Upper lobe of left lung (tissue), 6 donors: Measurements from ENCODE around the gene ADGRV1. TPM values are rescaled to one million over a fixed set of nuclear protein-coding genes. Genes with fewer than 3 reads are reported as not detected.
"Not testable (repeated sequence)": the region's sequence is repeated elsewhere in the genome, so short reads cannot be mapped to it uniquely, and the experiment has no call there.

ENCODE experiments used
- ATAC-seq, 2 donors: fragments of 200-7000 bp; cut with Tn5 transposase; one replicate each; pipeline ENCODE4 v1.9.1; 2022; ENCODE audit warnings: mild to moderate bottlenecking in 2 of 2, moderate library complexity in 2 of 2; ENCODE audit not compliant: low FRiP score in 2 of 2
- DNase-seq, 2 donors: peaks; one replicate each; pipeline ENCODE4 v3.0.0-alpha.2; 2019 to 2020
- H3K27ac ChIP-seq, 4 donors: fragments of 200-600 bp; sonication (generic); one replicate each; pipeline ENCODE4 v1.5.1; 2016 to 2019
- H3K27me3 ChIP-seq, 4 donors: fragments of 200-600 bp; sonication (generic); one replicate each; pipeline ENCODE4 v1.5.1; 2017 to 2019
- H3K36me3 ChIP-seq, 4 donors: fragments of 200-600 bp; sonication (generic); one replicate each; pipeline ENCODE4 v1.5.1; 2016 to 2019
- H3K4me1 ChIP-seq, 4 donors: fragments of 200-600 bp; sonication (generic); one replicate each; pipeline ENCODE4 v1.5.1; 2018 to 2019
- H3K4me3 ChIP-seq, 4 donors: fragments of 200-600 bp; sonication (generic); one replicate each; pipeline ENCODE4 v1.5.1; 2017 to 2019; ENCODE audit warnings: mild to moderate bottlenecking in 2 of 4, moderate library complexity in 1 of 4
- H3K9me3 ChIP-seq, 4 donors: fragments of 200-600 bp; sonication (generic); one replicate each; pipeline ENCODE4 v1.5.1; 2018 to 2019
- EP300 ChIP-seq, 4 donors: sonication (generic); formaldehyde crosslinking; IDR thresholded peaks; one replicate each; pipeline ENCODE4 v1.5.1; 2017; ENCODE audit warnings: antibody characterized with exemption in 4 of 4, control low read depth in 2 of 4
- POLR2A ChIP-seq, 4 donors: fragments of 450-650 bp; IDR thresholded peaks; one replicate each; pipeline ENCODE4 v1.5.1; 2016 to 2017; ENCODE audit warnings: antibody characterized with exemption in 4 of 4, mild to moderate bottlenecking in 2 of 4
- POLR2AphosphoS5 ChIP-seq, 2 donors: sonication (generic); formaldehyde crosslinking; IDR thresholded peaks; one replicate each; pipeline ENCODE4 v1.5.1; 2017; ENCODE audit warnings: antibody characterized with exemption in 2 of 2
- WGBS, 2 donors: methylation state at CpG; one replicate each; pipeline ENCODE4 v1.1.5; 2017 to 2018; 5-methylcytosine and 5-hydroxymethylcytosine counted together
- total RNA-seq, 6 donors: library from RNA; depleted of rRNA in 4 of 6; stranded (reverse); fragments of >200 nt in 4 of 6; gene quantifications; one replicate each; pipeline versions ENCODE4 v1.1.0 to v1.2.1, GENCODE V29; 2016 to 2021
- TF ChIP-seq, protein P1 (sequence below), 6 experiments: fragments of 450-650 bp in 4 of 6; fragments of 200-600 bp in 2 of 6; sonication (generic) in 2 of 6; IDR thresholded peaks; one replicate each; pipeline ENCODE4 v1.5.1; 2016 to 2019; ENCODE audit warnings: antibody characterized with exemption in 6 of 6
- donor health status: DM: no; HTN: no; CAD: no; lungs with moderate emphysema.
- donor health status: DM: no; HTN: yes; CAD: no; lungs with severe emphysema.

ADGRV1 gene
- total RNA-seq, 6 donors from 2014 or later: 22.3 to 129 (median 60.4) TPM

GRCh38 chr5:90777959-90778358, 219.4 kb downstream of the ADGRV1 start:
- DNase-seq (no peak), ATAC-seq (no peak)
- Histone ChIP-seq H3K4me1 (no peaks in the 10 kb centered on the region), H3K27me3 (no peaks in the 10 kb centered on the region), H3K27ac (no peak overlapping the region), H3K36me3 (no peaks in the 10 kb centered on the region), H3K9me3 (no peaks in the 10 kb centered on the region), H3K4me3 (no peak overlapping the region)
- WGBS, 2 donors: 89 to 91% methylated on average over 6 of the region's 6 CpGs
- TF ChIP-seq POLR2AphosphoS5 (IDR thresholded peaks at IDR 0.05) (no peak), POLR2A (IDR thresholded peaks at IDR 0.05) (no peak), EP300 (IDR thresholded peaks at IDR 0.05) (no peak)
- TF ChIP-seq, protein P1, sequence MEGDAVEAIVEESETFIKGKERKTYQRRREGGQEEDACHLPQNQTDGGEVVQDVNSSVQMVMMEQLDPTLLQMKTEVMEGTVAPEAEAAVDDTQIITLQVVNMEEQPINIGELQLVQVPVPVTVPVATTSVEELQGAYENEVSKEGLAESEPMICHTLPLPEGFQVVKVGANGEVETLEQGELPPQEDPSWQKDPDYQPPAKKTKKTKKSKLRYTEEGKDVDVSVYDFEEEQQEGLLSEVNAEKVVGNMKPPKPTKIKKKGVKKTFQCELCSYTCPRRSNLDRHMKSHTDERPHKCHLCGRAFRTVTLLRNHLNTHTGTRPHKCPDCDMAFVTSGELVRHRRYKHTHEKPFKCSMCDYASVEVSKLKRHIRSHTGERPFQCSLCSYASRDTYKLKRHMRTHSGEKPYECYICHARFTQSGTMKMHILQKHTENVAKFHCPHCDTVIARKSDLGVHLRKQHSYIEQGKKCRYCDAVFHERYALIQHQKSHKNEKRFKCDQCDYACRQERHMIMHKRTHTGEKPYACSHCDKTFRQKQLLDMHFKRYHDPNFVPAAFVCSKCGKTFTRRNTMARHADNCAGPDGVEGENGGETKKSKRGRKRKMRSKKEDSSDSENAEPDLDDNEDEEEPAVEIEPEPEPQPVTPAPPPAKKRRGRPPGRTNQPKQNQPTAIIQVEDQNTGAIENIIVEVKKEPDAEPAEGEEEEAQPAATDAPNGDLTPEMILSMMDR (IDR thresholded peaks at IDR 0.05): no peak

- ATAC-seq (peak; percentile 65 to 90), DNase-seq (peak in 1 of 2 donors; percentile 63)
- Histone ChIP-seq H3K27me3 (no peaks in the 10 kb centered on the region), H3K36me3 (no peaks in the 10 kb centered on the region), H3K4me3 (no peak overlapping the region), H3K27ac (no peak overlapping the region), H3K4me1 (no peaks in the 10 kb centered on the region), H3K9me3 (no peaks in the 10 kb centered on the region)
- no peak for TF ChIP-seq POLR2A (IDR thresholded peaks at IDR 0.05)
- TF ChIP-seq, protein P1 (IDR thresholded peaks at IDR 0.05): peak; percentile 41 to 79 (median 62)
- WGBS, 2 donors: 22 to 25% methylated on average over 4 of the region's 4 CpGs
Observed at GRCh38 chr5:90783460-90784333, 225.1 kb downstream of the ADGRV1 start.

GRCh38 chr5:90786756-90787155, 228.2 kb downstream of the ADGRV1 start:
- no peak for ATAC-seq
- TF ChIP-seq, protein P1 (IDR thresholded peaks at IDR 0.05): no peak
- no peak for TF ChIP-seq EP300 (IDR thresholded peaks at IDR 0.05)
- TF ChIP-seq POLR2AphosphoS5 (IDR thresholded peaks at IDR 0.05): no peak
- TF ChIP-seq POLR2A (IDR thresholded peaks at IDR 0.05): no peak
- 46 to 63% methylated on average over 4 of the region's 4 CpGs for WGBS, 2 donors

GRCh38 chr5:90792725-90793124, 234.1 kb downstream of the ADGRV1 start:
- no peaks in the 10 kb centered on the region for H3K36me3 ChIP-seq
- H3K9me3 ChIP-seq: no peaks in the 10 kb centered on the region
- H3K4me1 ChIP-seq: no peaks in the 10 kb centered on the region
- H3K27me3 ChIP-seq: no peaks in the 10 kb centered on the region
- DNase-seq (no peak), ATAC-seq (no peak)
- no peak for TF ChIP-seq EP300 (IDR thresholded peaks at IDR 0.05)
- 72 to 85% methylated on average over 3 of the region's 3 CpGs for WGBS, 2 donors
- H3K4me3 ChIP-seq: no peak overlapping the region
- H3K27ac ChIP-seq: no peak overlapping the region

More at GRCh38 chr5:90786756-90787155, 228.2 kb downstream of the ADGRV1 start:
- Histone ChIP-seq H3K9me3 (no peaks in the 10 kb centered on the region), H3K4me1 (no peaks in the 10 kb centered on the region), H3K36me3 (no peaks in the 10 kb centered on the region), H3K27me3 (no peaks in the 10 kb centered on the region), H3K4me3 (no peak overlapping the region), H3K27ac (no peak overlapping the region)
- no peak for DNase-seq

DNA sequence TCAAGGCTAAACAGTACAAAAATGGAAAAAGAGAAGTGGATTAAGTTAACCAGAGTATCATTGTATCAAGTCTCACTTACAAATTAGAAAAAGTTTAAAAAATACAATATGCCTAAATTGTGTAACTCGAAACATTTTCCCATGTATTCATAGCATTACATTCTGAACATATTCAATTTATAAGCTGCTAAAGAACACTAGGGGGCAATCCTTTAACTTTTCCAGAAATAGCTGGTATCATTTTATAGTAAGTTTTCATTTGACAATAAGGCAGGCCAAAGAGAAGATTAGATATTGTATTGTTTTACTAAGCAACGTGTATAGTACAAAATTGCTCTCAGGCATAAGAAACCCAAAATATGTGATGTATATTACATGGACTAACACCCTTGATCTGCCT, 234.6 kb downstream of the ADGRV1 start:
- no peaks in the 10 kb centered on the region for H3K9me3 ChIP-seq
- DNase-seq: no peak
- H3K36me3 ChIP-seq: no peaks in the 10 kb centered on the region
- TF ChIP-seq POLR2AphosphoS5 (IDR thresholded peaks at IDR 0.05) (no peak), EP300 (IDR thresholded peaks at IDR 0.05) (no peak), POLR2A (IDR thresholded peaks at IDR 0.05) (no peak)
- TF ChIP-seq, protein P1 (IDR thresholded peaks at IDR 0.05): no peak
- no peaks in the 10 kb centered on the region for H3K27me3 ChIP-seq
- ATAC-seq: no peak
- WGBS, 2 donors: 73 to 79% methylated on average over 2 of the region's 2 CpGs
- no peak overlapping the region for H3K27ac ChIP-seq
- no peaks in the 10 kb centered on the region for H3K4me1 ChIP-seq
- no peak overlapping the region for H3K4me3 ChIP-seq

DNA sequence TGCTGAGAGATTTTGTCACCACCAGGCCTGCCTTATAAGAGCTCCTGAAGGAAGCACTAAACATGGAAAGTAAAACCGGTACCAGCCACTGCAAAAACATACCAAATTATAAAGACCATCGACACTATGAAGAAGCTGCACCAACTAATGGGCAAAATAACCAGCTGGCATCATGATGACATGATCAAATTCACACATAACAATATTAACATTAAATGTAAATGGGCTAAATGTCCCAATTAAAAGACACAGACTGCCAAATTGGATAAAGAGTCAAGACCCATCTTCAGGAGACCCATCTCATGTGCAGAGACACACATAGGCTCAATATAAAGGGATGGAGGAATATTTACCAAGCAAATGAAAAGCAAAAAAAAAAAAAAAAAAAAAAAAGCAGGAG, 238.3 kb downstream of the ADGRV1 start:
- not testable (repeated sequence) for H3K27me3 ChIP-seq, H3K36me3 ChIP-seq, H3K4me1 ChIP-seq, ATAC-seq, H3K27ac ChIP-seq, H3K9me3 ChIP-seq, DNase-seq, H3K4me3 ChIP-seq
- WGBS, 2 donors: 84 to 94% methylated on average over 2 of the region's 2 CpGs

DNA sequence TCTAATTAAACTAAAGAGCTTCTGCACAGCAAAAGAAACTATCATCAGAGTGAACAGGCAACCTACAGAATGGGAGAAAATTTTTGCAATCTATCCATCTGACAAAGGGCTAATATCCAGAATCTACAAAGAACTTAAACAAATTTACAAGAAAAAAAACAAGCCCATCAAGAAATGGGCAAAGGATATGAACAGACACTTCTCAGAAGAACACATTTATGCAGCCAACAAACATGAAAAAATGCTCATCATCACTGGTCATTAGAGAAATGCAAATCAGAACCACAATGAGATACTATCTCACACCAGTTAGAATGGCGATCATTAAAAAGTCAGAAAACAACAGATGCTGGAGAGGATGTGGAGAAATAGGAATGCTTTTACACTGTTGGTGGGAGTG, 241.5 kb downstream of the ADGRV1 start:
- H3K27ac ChIP-seq, H3K27me3 ChIP-seq, H3K9me3 ChIP-seq, H3K4me1 ChIP-seq, H3K36me3 ChIP-seq, ATAC-seq, DNase-seq, H3K4me3 ChIP-seq: not testable (repeated sequence)
- WGBS, 2 donors: 96 to 100% methylated on average over 1 of the region's 1 CpG

DNA sequence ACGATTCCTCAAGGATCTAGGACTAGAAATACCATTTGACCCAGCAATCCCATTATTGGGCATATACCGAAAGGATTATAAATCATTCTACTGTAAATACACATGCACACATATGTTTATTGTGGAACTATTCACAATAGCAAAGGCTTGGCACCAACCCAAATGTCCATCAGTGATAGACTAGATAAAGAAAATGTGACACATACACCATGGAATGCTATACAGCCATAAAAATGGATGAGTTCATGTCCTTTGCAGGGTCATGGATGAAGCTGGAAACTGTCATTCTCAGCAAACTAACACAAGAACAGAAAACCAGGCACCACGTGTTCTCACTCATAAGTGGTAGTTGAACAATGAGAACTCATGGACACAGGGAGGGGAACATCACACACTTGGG, 241.9 kb downstream of the ADGRV1 start:
- WGBS, 2 donors: 74 to 78% methylated on average over 3 of the region's 3 CpGs
- H3K27ac ChIP-seq, H3K9me3 ChIP-seq, DNase-seq, H3K4me3 ChIP-seq, ATAC-seq, H3K27me3 ChIP-seq, H3K36me3 ChIP-seq, H3K4me1 ChIP-seq: not testable (repeated sequence)
